Measurements from ENCODE around the gene PRLHR. TPM values are rescaled to one million over a fixed set of nuclear protein-coding genes. Genes with fewer than 3 reads are reported as not detected.

PRLHR gene
- total RNA-seq, 1 experiment from 2014 or later, result not detected

DNA sequence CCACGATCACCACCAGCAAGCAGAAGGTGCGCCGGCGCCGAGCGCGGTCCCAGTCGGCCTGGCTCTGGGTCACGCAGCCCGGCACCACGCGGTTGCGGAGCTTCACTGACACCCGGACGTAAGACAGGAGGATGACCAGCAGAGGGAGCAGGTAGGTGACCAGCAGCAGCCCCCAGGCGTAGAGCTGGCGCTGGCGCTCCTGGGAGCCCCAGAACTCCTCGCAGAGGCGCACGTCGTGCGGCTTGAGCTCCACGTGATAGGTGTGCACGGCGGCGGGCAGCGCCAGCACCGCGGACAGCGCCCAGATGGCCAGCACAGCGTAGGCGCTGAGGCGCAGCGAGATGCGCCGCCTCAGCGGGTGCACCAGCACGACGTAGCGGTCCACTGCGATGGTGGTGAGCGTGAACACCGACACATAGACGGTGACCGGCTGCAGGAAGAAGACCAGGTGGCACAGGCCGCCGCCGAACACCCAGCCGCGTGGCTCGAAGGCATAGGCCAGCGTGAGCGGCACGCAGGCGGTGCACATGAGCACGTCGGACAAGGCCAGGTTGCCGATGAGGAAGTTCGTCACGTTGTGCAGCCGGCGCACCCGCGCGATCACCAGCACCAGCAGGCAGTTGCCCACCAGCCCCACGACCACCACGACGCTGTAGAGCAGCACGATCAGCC is 920 bp downstream of the PRLHR start (continued):
- TF ChIP-seq, protein P1, sequence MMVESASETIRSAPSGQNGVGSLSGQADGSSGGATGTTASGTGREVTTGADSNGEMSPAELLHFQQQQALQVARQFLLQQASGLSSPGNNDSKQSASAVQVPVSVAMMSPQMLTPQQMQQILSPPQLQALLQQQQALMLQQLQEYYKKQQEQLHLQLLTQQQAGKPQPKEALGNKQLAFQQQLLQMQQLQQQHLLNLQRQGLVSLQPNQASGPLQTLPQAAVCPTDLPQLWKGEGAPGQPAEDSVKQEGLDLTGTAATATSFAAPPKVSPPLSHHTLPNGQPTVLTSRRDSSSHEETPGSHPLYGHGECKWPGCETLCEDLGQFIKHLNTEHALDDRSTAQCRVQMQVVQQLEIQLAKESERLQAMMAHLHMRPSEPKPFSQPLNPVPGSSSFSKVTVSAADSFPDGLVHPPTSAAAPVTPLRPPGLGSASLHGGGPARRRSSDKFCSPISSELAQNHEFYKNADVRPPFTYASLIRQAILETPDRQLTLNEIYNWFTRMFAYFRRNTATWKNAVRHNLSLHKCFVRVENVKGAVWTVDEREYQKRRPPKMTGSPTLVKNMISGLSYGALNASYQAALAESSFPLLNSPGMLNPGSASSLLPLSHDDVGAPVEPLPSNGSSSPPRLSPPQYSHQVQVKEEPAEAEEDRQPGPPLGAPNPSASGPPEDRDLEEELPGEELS (CRISPR knock-in tag; IDR thresholded peaks at IDR 0.05), result peak; percentile 100
- TF ChIP-seq, protein P2, sequence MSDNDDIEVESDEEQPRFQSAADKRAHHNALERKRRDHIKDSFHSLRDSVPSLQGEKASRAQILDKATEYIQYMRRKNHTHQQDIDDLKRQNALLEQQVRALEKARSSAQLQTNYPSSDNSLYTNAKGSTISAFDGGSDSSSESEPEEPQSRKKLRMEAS (CRISPR knock-in tag; IDR thresholded peaks at IDR 0.05), result peak; percentile 100
- TF ChIP-seq NFYB (CRISPR knock-in tag; conservative IDR thresholded peaks at IDR 0.05; ENCODE audit: low read depth) (peak; percentile 74), IRF2 (CRISPR knock-in tag; IDR thresholded peaks at IDR 0.05; ENCODE audit: borderline replicate concordance, low read depth) (peak; percentile 94; the same call in 1 of the 2 replicates), ZNF138 (CRISPR knock-in tag; conservative IDR thresholded peaks at IDR 0.05) (peak; percentile 98), ZNF263 (CRISPR knock-in tag; IDR thresholded peaks at IDR 0.05; ENCODE audit: low read depth) (peak; percentile 80), SP1 (CRISPR knock-in tag; conservative IDR thresholded peaks at IDR 0.05) (peak; percentile 98), ZNF423 (CRISPR knock-in tag; IDR thresholded peaks at IDR 0.05) (peak; percentile 52), JUN (CRISPR knock-in tag; IDR thresholded peaks at IDR 0.05) (peak; percentile 99), GRHL2 (CRISPR knock-in tag; IDR thresholded peaks at IDR 0.05; ENCODE audit: insufficient replicate concordance, severe bottlenecking) (no peak), NR3C1 (CRISPR knock-in tag; conservative IDR thresholded peaks at IDR 0.05; ENCODE audit: low read depth) (peak; percentile 98), ATF1 (CRISPR knock-in tag; IDR thresholded peaks at IDR 0.05) (peak; percentile 98; the same call in 1 of the 2 replicates), PRRX2 (CRISPR knock-in tag; IDR thresholded peaks at IDR 0.05) (peak; percentile 64; the same call in 1 of the 2 replicates), ZNF416 (CRISPR knock-in tag; IDR thresholded peaks at IDR 0.05) (no peak), ESRRA (CRISPR knock-in tag; IDR thresholded peaks at IDR 0.05; ENCODE audit: borderline replicate concordance) (peak; percentile 99), ZNF317 (CRISPR knock-in tag; IDR thresholded peaks at IDR 0.05; ENCODE audit: borderline replicate concordance, low read depth) (peak; percentile 84), OVOL2 (CRISPR knock-in tag; IDR thresholded peaks at IDR 0.05; ENCODE audit: borderline replicate concordance) (no peak), TEAD1 (CRISPR knock-in tag; IDR thresholded peaks at IDR 0.05) (peak; percentile 100), CBFB (CRISPR knock-in tag; IDR thresholded peaks at IDR 0.05; ENCODE audit: low read depth) (peak; percentile 99)
- TF ChIP-seq, protein P3, sequence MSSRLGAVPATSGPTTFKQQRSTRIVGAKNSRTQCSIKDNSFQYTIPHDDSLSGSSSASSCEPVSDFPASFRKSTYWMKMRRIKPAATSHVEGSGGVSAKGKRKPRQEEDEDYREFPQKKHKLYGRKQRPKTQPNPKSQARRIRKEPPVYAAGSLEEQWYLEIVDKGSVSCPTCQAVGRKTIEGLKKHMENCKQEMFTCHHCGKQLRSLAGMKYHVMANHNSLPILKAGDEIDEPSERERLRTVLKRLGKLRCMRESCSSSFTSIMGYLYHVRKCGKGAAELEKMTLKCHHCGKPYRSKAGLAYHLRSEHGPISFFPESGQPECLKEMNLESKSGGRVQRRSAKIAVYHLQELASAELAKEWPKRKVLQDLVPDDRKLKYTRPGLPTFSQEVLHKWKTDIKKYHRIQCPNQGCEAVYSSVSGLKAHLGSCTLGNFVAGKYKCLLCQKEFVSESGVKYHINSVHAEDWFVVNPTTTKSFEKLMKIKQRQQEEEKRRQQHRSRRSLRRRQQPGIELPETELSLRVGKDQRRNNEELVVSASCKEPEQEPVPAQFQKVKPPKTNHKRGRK (CRISPR knock-in tag; IDR thresholded peaks at IDR 0.05; ENCODE audit: borderline replicate concordance), result peak; percentile 98
- TF ChIP-seq, protein P4, sequence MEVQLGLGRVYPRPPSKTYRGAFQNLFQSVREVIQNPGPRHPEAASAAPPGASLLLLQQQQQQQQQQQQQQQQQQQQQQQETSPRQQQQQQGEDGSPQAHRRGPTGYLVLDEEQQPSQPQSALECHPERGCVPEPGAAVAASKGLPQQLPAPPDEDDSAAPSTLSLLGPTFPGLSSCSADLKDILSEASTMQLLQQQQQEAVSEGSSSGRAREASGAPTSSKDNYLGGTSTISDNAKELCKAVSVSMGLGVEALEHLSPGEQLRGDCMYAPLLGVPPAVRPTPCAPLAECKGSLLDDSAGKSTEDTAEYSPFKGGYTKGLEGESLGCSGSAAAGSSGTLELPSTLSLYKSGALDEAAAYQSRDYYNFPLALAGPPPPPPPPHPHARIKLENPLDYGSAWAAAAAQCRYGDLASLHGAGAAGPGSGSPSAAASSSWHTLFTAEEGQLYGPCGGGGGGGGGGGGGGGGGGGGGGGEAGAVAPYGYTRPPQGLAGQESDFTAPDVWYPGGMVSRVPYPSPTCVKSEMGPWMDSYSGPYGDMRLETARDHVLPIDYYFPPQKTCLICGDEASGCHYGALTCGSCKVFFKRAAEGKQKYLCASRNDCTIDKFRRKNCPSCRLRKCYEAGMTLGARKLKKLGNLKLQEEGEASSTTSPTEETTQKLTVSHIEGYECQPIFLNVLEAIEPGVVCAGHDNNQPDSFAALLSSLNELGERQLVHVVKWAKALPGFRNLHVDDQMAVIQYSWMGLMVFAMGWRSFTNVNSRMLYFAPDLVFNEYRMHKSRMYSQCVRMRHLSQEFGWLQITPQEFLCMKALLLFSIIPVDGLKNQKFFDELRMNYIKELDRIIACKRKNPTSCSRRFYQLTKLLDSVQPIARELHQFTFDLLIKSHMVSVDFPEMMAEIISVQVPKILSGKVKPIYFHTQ (CRISPR knock-in tag; IDR thresholded peaks at IDR 0.05), result no peak
- TF ChIP-seq, protein P5, sequence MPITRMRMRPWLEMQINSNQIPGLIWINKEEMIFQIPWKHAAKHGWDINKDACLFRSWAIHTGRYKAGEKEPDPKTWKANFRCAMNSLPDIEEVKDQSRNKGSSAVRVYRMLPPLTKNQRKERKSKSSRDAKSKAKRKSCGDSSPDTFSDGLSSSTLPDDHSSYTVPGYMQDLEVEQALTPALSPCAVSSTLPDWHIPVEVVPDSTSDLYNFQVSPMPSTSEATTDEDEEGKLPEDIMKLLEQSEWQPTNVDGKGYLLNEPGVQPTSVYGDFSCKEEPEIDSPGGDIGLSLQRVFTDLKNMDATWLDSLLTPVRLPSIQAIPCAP (CRISPR knock-in tag; IDR thresholded peaks at IDR 0.05), result peak; percentile 99
- TF ChIP-seq, protein P6, sequence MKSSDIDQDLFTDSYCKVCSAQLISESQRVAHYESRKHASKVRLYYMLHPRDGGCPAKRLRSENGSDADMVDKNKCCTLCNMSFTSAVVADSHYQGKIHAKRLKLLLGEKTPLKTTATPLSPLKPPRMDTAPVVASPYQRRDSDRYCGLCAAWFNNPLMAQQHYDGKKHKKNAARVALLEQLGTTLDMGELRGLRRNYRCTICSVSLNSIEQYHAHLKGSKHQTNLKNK (CRISPR knock-in tag; IDR thresholded peaks at IDR 0.05), result no peak
- TF ChIP-seq, protein P7, sequence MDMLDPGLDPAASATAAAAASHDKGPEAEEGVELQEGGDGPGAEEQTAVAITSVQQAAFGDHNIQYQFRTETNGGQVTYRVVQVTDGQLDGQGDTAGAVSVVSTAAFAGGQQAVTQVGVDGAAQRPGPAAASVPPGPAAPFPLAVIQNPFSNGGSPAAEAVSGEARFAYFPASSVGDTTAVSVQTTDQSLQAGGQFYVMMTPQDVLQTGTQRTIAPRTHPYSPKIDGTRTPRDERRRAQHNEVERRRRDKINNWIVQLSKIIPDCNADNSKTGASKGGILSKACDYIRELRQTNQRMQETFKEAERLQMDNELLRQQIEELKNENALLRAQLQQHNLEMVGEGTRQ (CRISPR knock-in tag; IDR thresholded peaks at IDR 0.05), result peak; percentile 94
- TF ChIP-seq, protein P8, sequence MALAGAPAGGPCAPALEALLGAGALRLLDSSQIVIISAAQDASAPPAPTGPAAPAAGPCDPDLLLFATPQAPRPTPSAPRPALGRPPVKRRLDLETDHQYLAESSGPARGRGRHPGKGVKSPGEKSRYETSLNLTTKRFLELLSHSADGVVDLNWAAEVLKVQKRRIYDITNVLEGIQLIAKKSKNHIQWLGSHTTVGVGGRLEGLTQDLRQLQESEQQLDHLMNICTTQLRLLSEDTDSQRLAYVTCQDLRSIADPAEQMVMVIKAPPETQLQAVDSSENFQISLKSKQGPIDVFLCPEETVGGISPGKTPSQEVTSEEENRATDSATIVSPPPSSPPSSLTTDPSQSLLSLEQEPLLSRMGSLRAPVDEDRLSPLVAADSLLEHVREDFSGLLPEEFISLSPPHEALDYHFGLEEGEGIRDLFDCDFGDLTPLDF (CRISPR knock-in tag; IDR thresholded peaks at IDR 0.05), result peak; percentile 99
- TF ChIP-seq, protein P9, sequence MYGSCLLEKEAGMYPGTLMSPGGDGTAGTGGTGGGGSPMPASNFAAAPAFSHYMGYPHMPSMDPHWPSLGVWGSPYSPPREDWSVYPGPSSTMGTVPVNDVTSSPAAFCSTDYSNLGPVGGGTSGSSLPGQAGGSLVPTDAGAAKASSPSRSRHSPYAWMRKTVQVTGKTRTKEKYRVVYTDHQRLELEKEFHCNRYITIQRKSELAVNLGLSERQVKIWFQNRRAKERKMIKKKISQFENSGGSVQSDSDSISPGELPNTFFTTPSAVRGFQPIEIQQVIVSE (CRISPR knock-in tag; IDR thresholded peaks at IDR 0.05; ENCODE audit: borderline replicate concordance), result no peak
- TF ChIP-seq, protein P10, sequence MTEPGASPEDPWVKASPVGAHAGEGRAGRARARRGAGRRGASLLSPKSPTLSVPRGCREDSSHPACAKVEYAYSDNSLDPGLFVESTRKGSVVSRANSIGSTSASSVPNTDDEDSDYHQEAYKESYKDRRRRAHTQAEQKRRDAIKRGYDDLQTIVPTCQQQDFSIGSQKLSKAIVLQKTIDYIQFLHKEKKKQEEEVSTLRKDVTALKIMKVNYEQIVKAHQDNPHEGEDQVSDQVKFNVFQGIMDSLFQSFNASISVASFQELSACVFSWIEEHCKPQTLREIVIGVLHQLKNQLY (CRISPR knock-in tag; IDR thresholded peaks at IDR 0.05), result peak; percentile 99
